T-helper 1 cell (primary cell): ENCODE measurements around the gene SRMS.

Experiments used
- DNase-seq, 5 donors: peaks; one replicate each; pipeline ENCODE4 v3.0.0-alpha.2; 2012 to 2020

SRMS gene

DNA sequence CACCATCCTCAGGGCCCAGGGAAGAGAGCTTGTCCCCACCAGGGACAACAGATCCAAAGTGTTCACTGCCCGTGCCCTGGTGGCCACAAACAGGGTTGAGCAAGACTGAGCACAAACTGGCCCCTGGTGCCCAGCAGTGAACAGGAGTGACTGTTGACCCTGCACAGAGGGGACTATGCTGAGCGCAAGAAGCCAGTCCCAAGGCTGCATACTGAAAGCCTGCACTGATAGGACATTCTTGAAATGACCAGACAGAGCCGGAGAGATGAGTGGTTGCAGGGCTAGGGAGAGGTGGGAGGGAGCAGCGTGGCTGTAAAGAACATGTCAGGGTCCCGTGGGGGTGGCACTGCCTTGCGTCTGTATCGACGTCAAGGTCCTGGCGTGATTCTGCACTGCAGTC is 3.5 kb upstream of the SRMS start:
- no peak for DNase-seq

DNA sequence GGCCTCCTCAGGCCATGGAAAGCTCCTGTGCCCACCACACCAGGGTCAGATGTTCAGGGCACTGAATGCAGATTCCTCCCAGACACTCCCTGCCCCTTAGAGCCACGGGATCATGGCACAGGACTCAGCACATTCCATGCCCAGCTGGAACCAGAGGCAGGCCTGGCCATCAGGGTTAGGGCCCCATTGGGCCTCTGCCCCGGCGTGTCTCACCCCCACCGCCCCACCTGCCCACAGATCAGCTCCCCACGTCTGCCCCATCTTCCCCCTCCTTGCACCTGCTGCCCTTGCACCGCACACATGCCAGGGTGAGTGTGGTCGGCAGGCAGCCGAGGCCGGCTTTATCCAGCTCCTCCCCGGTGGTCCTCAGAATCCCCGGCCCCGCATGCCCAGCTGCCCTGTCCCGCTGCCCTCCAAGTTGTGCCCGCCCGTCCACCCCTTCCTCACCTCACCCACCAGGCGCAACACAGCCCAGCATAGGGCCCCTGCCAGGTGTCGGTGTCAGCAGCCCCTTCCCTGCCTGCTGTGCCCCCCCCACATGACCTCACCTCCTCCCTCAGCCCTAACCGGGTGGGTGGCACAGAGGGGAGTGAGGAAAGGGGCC is 2.2 kb upstream of the SRMS start:
- DNase-seq, result no peak

- DNase-seq, result no peak
Observed at GRCh38 chr20:63549019-63549418, 1.5 kb upstream of the SRMS start.

- DNase-seq, result no peak
Observed at GRCh38 chr20:63548542-63548941, 993 bp upstream of the SRMS start.

- no peak for DNase-seq
Observed at GRCh38 chr20:63546956-63547724, 409 bp downstream of the SRMS start.

- DNase-seq, result no peak
Observed at GRCh38 chr20:63546256-63546955, 1.1 kb downstream of the SRMS start.

DNA sequence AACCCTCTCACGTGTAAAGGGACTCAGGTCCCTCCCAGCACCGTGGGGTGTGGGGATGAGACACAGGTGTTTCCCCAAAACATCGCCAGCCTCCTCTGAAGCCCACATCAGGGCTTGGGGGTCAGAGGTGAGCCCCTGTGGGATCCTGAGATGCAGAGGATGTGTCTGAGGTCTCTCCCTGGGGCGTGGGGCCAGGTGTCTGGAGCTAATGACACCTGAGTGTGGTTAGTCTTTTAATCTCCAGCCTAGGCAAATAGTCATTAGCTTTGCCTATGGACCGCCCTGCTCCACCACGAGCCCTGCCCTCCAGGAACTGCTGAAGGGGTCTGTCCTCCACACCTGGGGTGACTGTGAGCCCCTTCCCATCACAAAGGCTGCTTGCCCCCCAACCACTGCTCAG is 1.7 kb downstream of the SRMS start:
- no peak for DNase-seq

DNA sequence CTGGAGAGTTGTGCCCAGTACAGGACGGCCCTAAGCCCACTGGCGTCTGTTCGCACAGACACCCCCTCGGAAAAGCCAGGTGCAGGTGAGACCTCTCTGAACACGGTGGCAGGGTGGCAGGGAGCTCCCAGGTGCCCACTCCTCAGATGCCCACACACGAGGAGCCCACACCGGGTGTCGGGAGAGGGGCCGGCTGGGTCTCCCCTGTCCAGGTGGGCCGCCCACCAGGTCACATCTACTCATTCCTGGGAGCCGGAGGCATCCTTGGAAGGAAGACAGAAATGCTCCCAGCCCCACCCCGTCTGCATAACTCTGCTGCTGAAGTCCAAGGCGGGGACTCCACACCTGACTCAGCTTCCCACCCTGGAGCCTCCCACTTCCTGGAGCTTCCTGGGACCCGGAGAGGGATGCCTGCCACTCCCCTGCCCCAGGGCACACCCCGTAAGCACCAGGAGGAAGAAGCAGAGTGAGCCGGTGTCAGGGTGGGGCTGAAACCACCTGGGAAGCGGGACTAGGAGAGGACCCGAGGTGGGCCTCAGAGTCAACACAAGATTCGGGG is 2.5 kb downstream of the SRMS start:
- DNase-seq, result no peak

DNA sequence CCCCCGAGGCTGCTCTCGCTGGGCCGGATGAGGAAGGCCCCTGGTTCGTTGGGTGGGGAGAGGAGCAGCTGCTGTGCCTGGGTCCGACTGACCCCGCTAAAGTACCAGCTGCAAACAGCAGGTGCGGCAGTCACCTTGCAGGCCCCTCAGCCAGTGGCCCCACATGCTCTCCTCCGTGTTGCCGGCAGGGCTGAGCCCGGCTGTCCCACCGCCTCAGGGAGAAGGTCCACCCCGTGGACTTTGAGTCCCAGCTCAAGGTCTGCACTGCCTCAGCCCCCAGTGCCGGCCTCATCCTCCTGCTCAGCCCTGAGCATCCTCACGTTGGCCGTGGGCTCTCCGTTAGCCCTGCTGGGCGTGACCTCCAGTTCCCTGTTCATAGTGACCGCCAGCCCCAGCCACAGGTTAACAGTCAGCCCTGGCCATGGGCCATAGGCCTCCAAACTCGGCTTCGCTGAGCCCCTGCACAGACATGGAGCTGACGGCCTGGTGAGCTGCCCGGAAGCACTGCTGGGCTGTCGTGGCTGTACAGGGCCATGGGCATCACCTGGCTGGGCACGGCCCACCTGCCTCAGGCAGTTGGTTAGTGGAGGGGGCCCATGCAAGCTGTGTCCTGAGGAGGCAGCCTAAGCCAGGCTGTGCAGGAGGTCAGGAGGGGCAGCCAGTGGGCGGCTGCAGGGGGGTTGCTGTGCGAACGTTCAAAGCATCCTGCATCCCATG is 3.1 kb downstream of the SRMS start:
- no peak for DNase-seq

DNA sequence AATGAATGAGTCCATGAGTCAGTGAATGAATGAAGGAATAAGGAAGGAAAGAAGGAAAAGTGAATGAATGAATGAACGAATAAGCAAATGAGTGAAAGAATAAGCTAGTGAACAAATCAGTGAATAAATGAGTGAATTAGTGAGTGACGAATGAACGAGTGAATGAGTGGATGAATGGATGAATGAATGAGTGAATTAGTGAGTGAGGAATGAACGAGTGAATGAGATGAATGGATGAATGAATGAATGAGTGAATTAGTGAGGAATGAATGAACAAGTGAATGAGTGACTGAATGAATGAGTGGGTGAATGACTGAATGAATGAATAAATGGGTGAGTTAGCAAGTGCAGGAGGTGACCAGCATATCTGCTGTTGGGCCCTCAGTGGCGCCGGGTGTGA is 3.8 kb downstream of the SRMS start:
- DNase-seq, result no peak

DNA sequence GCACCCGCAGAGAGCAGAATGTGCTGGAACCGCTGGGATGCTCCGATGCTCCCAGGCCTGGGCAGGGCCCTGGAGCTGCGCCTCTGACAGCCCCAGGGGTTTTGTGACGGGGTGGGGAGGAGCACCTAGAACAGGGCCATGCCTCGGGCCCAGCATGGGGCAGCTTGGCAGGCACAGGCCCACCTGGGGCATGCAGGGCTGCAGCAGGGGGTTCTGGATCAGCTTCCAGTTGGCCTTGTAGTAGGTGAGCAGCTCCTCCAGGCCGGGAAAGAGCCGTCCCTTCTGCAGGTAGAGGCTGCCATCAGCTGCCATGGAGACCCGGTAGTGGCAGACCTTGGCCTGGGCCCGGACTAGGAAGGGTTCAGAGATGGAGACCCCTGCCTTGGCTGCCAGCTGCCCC is 4.4 kb downstream of the SRMS start:
- no peak for DNase-seq

DNA sequence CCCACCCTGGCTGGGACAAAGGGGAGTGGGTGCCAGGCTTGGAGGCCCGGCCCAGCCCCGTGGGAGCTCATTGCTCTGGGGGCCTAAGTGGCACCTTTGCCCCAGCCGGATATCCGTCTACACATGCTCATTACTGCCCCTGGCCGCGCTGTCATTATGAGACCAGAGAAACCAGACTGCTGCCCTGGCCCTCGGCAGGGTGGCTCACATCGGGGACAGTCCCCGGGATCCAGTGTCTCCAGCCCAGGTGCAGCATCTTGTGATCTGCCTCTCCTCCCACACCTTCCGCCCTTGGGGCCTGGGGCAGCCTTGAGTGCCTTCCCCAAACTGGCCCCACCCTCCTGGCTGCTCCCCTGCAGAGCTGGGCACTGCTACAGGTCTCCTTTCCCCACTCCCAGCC is 4.9 kb downstream of the SRMS start:
- no peak for DNase-seq

DNA sequence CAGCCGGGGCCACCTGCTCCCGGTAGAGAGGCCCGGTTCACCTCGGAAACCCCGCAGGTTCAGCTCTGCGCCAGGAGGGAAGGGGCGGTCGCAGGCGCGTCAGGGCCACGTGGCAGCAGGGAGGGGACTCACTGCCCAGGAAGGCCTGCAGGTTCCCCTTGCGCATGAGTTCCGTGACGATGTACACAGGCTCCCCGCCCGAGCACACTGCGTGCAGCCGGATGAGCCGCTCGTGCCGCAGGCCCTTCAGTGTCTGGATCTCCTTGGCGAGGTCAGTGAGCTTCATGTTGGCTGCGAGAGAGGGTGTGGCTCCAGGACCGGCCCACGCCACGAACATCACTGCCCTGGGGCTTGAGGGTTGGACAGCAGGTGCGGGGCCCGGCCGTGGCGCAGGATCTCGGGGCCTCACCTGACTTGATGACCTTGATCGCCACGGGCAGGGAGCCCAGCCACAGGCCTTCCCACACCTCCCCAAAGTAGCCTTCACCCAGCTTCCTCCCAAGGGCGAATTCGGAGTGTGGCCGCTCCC is 5.5 kb downstream of the SRMS start:
- no peak for DNase-seq

DNA sequence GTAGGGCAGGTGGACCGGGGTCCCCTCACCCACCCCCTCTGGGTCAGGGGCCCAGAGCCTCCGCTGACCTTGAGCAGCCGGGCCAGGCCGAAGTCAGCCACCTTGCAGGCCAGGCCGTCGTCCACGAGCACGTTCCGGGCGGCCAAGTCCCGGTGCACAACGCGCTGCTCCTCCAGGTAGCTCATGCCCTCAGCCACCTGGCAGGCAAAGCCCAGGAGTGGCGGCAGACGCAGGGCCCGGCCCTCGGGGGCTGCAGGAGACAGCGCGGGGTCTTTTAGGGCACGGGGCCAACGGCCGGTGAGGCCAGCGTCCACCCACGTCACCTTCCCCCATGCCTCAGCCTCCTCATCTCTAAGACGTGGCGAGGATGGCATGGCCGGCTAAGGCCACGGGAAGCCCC is 6.2 kb downstream of the SRMS start:
- DNase-seq, result no peak

DNA sequence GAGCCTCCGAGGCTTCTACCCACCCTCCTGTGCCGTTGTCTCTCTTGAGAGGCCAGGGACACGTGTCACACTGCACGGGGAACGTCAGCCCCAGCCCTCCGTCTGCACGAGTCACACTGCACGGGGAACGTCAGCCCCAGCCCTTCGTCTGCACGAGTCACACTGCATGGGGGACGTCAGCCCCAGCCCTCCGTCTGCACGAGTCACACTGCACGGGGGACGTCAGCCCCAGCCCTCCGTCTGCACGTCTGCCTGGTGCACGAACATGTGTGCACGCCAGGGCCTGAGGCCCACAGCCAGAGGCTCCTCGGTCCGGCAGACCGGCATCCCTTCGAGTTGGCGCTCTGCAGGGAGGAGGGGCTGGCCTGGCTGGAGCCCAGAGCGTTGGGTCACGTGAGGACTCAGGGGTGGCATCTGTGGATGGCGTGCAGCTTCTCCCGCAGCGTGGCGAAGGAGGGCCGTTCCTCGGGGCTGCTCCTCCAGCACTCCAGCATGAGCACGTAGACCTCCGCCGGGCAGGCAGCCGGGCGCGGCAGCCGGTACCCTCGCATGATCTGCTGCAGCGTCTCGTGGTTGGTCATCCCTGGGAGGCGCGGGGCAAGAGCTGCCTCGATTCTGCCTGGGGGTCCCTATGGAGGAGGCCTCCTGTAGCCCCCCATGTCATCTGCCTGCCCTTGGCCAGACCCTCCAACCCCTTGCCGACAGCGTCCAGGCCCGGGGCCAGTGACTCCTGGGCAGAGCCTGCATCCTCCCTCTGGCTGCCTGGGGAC is 6.9 kb downstream of the SRMS start:
- no peak for DNase-seq

- no peak for DNase-seq
Observed at GRCh38 chr20:63539441-63540370, 7.8 kb downstream of the SRMS start.

- no peak for DNase-seq
Observed at GRCh38 chr20:63539092-63539430, 8.5 kb downstream of the SRMS start.

- DNase-seq, result peak in 3 of 5 donors; percentile 38 to 45 (median 41)
Observed at GRCh38 chr20:63538204-63539091, 9.1 kb downstream of the SRMS start.

- DNase-seq, result peak; percentile 82 to 97 (median 89)
Observed at GRCh38 chr20:63537525-63538203, 9.9 kb downstream of the SRMS start.
